ENCODE data around the gene UBE2Q1. TPM values are rescaled to one million over a fixed set of nuclear protein-coding genes. Genes with fewer than 3 reads are reported as not detected.

UBE2Q1 gene
- total and polyA plus RNA-seq, 2 of the 8 experiments (the other 6 are each of a cell fraction or from before 2014, with no cell fraction given), result 13.2 to 95.8 TPM

DNA sequence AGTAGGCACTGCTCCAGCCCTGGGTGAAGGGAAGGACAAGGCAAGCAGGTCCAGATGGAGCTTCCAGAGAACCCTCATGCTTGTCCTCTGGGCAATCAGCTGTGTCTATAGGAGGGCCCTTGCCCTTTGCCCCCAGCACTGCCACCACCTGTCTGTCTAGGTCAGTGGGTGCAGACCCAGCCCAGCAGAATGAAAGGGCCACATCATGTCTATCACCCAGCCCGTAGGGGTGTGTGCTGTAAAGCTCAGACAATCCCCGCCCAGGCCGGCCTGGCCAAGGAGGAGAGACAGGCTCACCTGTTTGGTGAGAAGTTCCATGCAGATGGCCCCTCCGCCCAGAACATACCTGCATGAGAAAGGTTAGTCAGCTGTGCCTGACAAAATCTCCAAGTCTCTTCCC lies 7.0 kb downstream of the UBE2Q1 start:
- DNase-seq (ENCODE audit: low read depth in 1 of 2, low spot score in 2 of 2) (no peak), FAIRE-seq (no peak)
- H3K18ac ChIP-seq (ENCODE audit: extremely low read depth, low read length), result no peak overlapping the region
- no peak overlapping the region for H2BK20ac ChIP-seq (ENCODE audit: low read length)
- H3K23me2 ChIP-seq (ENCODE audit: low read depth, low read length), result no peaks in the 10 kb centered on the region
- H3K14ac ChIP-seq (ENCODE audit: insufficient read length), result no peak overlapping the region
- ChIA-PET POLR2A (ENCODE audit: partially characterized antibody) (no interaction called here), CTCF (ENCODE audit: partially characterized antibody) (interaction anchor here (0.6 to 2.2 kb wide), 4 partner anchors 16 to 70 kb away, joined by 3 to 9 read pairs (median 3); no protein-coding TSS in a partner anchor)
- H3K9me3 ChIP-seq (ENCODE audit: insufficient read depth in 2 of 2, low read depth in 1 of 2, low read length in 1 of 2), result no peaks in the 10 kb centered on the region
- no peak overlapping the region for H4K8ac ChIP-seq (ENCODE audit: extremely low read depth, insufficient read depth, low read length)
- no peak overlapping the region for H2BK12ac ChIP-seq (ENCODE audit: low read depth, low read length)
- peaks cover 34 to 72% (median 60%) of the 10 kb centered on the region in 4 experiments for H3K36me3 ChIP-seq (ENCODE audit: control insufficient read depth in 2 of 4, insufficient read depth in 4 of 4, low read length in 3 of 4)
- peaks cover 0 to 5% (median 3%) of the 10 kb centered on the region in 4 experiments; a peak in 3 of 7 replicates for H3K4me1 ChIP-seq (replicated peaks in 1 of 4; ENCODE audit: control insufficient read depth in 3 of 4, insufficient read depth in 4 of 4, low read length in 3 of 4)
- H3K4me2 ChIP-seq (ENCODE audit: insufficient read depth in 1 of 2, low read depth in 2 of 2, low read length in 2 of 2), result no peak overlapping the region
- no peak overlapping the region for H4K91ac ChIP-seq (replicated peaks; ENCODE audit: insufficient read length, low read length)
- no peak overlapping the region for H2BK5ac ChIP-seq (ENCODE audit: low read depth, low read length)
- H2BK120ac ChIP-seq (replicated peaks; ENCODE audit: low read depth, low read length), result no peak overlapping the region
- H3K79me1 ChIP-seq (ENCODE audit: low read depth, low read length), result peaks cover 3% of the 10 kb centered on the region; the same call in 1 of the 2 replicates
- H3K4ac ChIP-seq (replicated peaks; ENCODE audit: insufficient read length, low read depth, low read length), result no peak overlapping the region
- H2AFZ ChIP-seq (ENCODE audit: low read length), result no peak overlapping the region
- no peak overlapping the region for H3K4me3 ChIP-seq (ENCODE audit: extremely low read depth in 1 of 4, insufficient read depth in 2 of 4, low read depth in 3 of 4, low read length in 4 of 4)
- no peak overlapping the region for H4K5ac ChIP-seq (ENCODE audit: insufficient read length, low read depth, low read length)
- H3K27me3 ChIP-seq (replicated peaks in 1 of 4; ENCODE audit: control insufficient read depth in 3 of 4, extremely low read depth in 1 of 4, insufficient read depth in 3 of 4, low read length in 3 of 4), result no peaks in the 10 kb centered on the region
- H4K20me1 ChIP-seq (replicated peaks in 1 of 2; ENCODE audit: control insufficient read depth in 1 of 2, insufficient read depth in 2 of 2, low read length in 2 of 2), result peaks cover 2 to 14% of the 10 kb centered on the region in 2 experiments
- no peak overlapping the region for H3K56ac ChIP-seq (replicated peaks; ENCODE audit: insufficient read length, low read depth, low read length)
- TF ChIP-seq CTBP2 (IDR thresholded peaks at IDR 0.05; ENCODE audit: borderline replicate concordance, insufficient read depth, insufficient read length, low read length) (no peak), SRF (IDR thresholded peaks at IDR 0.05; ENCODE audit: low read depth, low read length) (no peak), TEAD4 (IDR thresholded peaks at IDR 0.05; ENCODE audit: low read depth, low read length) (no peak), RAD21 (IDR thresholded peaks at IDR 0.05 in 1 of 2, conservative IDR thresholded peaks at IDR 0.05 in 1 of 2; ENCODE audit: low read depth in 2 of 2, low read length in 2 of 2) (no peak), CBX5 (IDR thresholded peaks at IDR 0.05; ENCODE audit: low read depth, low read length) (no peak), NANOG (IDR thresholded peaks at IDR 0.05; ENCODE audit: insufficient read depth, low read depth, low read length, poor library complexity, severe bottlenecking) (no peak), KDM1A (IDR thresholded peaks at IDR 0.05; ENCODE audit: borderline replicate concordance, low read length) (no peak), SIN3A (conservative IDR thresholded peaks at IDR 0.05 in 1 of 2, IDR thresholded peaks at IDR 0.05 in 1 of 2; ENCODE audit: low read depth in 1 of 2, low read length in 2 of 2) (no peak), KDM4A (IDR thresholded peaks at IDR 0.05; ENCODE audit: low read depth, low read length, severe bottlenecking) (no peak), SUZ12 (IDR thresholded peaks at IDR 0.05; ENCODE audit: low read length) (no peak)
- no peak overlapping the region for H2AK5ac ChIP-seq (ENCODE audit: low read depth, low read length)
- H3K9ac ChIP-seq (replicated peaks in 1 of 4; ENCODE audit: extremely low read depth in 1 of 4, low read depth in 3 of 4, low read length in 3 of 4), result no peak overlapping the region
- H3K23ac ChIP-seq (ENCODE audit: insufficient read length), result no peak overlapping the region
- H3K79me2 ChIP-seq (ENCODE audit: control insufficient read depth in 1 of 2, insufficient read depth in 2 of 2, low read length in 2 of 2), result peaks cover 0 to 15% of the 10 kb centered on the region in 2 experiments; a peak in 2 of 4 replicates
- H3K27ac ChIP-seq (ENCODE audit: low read depth, low read length), result no peak overlapping the region
- 83% methylated on average over 3 of the region's 4 CpGs; no CpG with 5 or more reads in 1 of the 2 experiments for WGBS, 2 experiments (ENCODE audit: extremely low coverage in 1 of 2, insufficient coverage in 1 of 2, insufficient read length in 1 of 2, insufficient replicate concordance in 2 of 2, low coverage in 1 of 2, low lambda C conversion rate in 2 of 2, missing lambda C conversion rate in 1 of 2)
- H2BK15ac ChIP-seq (ENCODE audit: low read length), result no peak overlapping the region

Data from H1 (cell line).